Activated CD4-positive, alpha-beta memory T cell treated with anti-CD3 and anti-CD28 coated beads, Interleukin-2, amount 10 ng/mL, durations not matched to agents 7 days and 5 days (primary cell): ENCODE data around the gene KAZN. TPM values are rescaled to one million over a fixed set of nuclear protein-coding genes. Genes with fewer than 3 reads are reported as not detected.

Source experiments
- CTCF ChIA-PET: fragments of 350-600 bp; sonication (Branson Sonifier 250); formaldehyde crosslinking; loops from one replicate; lab custom pipeline; 2021; ENCODE audit warnings: antibody characterized with exemption, inconsistent platforms; lab: Charles Lee
- POLR2A ChIA-PET: fragments of 350-600 bp; sonication (Branson Sonifier 250); formaldehyde crosslinking; loops from one replicate; lab custom pipeline; 2021; ENCODE audit warnings: antibody characterized with exemption; lab: Charles Lee
- DNase-seq: peaks from one replicate; pipeline ENCODE4 v3.0.0-alpha.2; 2020
- H3K27ac Mint-ChIP-seq: one replicate; pipeline ENCODE4 v1.8.0; 2021; ENCODE audit warnings: mild to moderate bottlenecking, mixed read lengths
- H3K27me3 Mint-ChIP-seq: one replicate; pipeline ENCODE4 v1.8.0; 2021; ENCODE audit warnings: mixed read lengths
- H3K36me3 Mint-ChIP-seq: one replicate; pipeline ENCODE4 v1.8.0; 2021; ENCODE audit warnings: low read depth, mixed read lengths
- H3K4me1 Mint-ChIP-seq: one replicate; pipeline ENCODE4 v1.8.0; 2021; ENCODE audit warnings: mixed read lengths
- H3K4me3 Mint-ChIP-seq: one replicate; pipeline ENCODE4 v1.8.0; 2021; ENCODE audit warnings: mild to moderate bottlenecking, mixed read lengths
- H3K9me3 Mint-ChIP-seq: one replicate; pipeline ENCODE4 v1.8.0; 2021; ENCODE audit warnings: mixed read lengths
- total RNA-seq, 2 experiments: library from RNA; stranded (reverse); gene quantifications; one replicate each; pipeline ENCODE4 v1.2.3, GENCODE V29; 2021

KAZN gene
- total RNA-seq, 2 experiments from 2014 or later = 0.30 to 0.43 TPM

GRCh38 chr1:14849038-14849437, 250.6 kb downstream of the KAZN start:
- H3K9me3 Mint-ChIP-seq = peaks cover 5% of the 10 kb centered on the region
- no peaks in the 10 kb centered on the region for H3K27me3 Mint-ChIP-seq
- H3K27ac Mint-ChIP-seq = no peak overlapping the region
- POLR2A ChIA-PET = no interaction called here
- DNase-seq = no peak
- no peaks in the 10 kb centered on the region for H3K4me1 Mint-ChIP-seq
- no peaks in the 10 kb centered on the region for H3K36me3 Mint-ChIP-seq
- CTCF ChIA-PET = no interaction called here
- H3K4me3 Mint-ChIP-seq = no peak overlapping the region

GRCh38 chr1:14850563-14850962, 252.1 kb downstream of the KAZN start:
- Mint-ChIP-seq H3K27ac (no peak overlapping the region), H3K9me3 (no peaks in the 10 kb centered on the region), H3K4me3 (no peak overlapping the region), H3K36me3 (no peaks in the 10 kb centered on the region), H3K4me1 (no peaks in the 10 kb centered on the region), H3K27me3 (no peaks in the 10 kb centered on the region)
- CTCF ChIA-PET = no interaction called here
- POLR2A ChIA-PET = no interaction called here
- no peak for DNase-seq

DNA sequence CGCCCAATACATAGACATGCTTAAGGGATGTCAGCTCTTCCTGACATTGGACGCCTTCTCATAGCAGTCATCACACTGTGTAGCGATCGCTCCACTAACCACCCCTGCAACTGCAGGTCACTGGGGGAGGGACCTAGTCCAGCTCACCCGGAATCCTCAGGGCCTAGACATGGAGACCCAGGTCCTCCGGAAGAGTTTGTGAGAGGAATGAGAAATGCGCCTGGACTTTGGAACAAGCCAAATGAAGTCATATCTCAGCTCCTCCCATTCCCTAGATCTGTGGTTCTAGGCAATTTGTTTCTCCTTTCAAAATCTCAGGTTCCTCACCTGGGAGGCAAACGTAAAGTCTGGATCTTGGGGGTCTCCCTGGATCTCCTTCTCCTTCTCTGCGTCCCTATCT, 253.3 kb downstream of the KAZN start:
- H3K27me3 Mint-ChIP-seq = peaks cover 2% of the 10 kb centered on the region
- H3K9me3 Mint-ChIP-seq = no peaks in the 10 kb centered on the region
- no peaks in the 10 kb centered on the region for H3K36me3 Mint-ChIP-seq
- H3K4me1 Mint-ChIP-seq = no peaks in the 10 kb centered on the region
- CTCF ChIA-PET = no interaction called here
- DNase-seq = no peak
- no peak overlapping the region for H3K4me3 Mint-ChIP-seq
- H3K27ac Mint-ChIP-seq = no peak overlapping the region
- POLR2A ChIA-PET = no interaction called here

DNA sequence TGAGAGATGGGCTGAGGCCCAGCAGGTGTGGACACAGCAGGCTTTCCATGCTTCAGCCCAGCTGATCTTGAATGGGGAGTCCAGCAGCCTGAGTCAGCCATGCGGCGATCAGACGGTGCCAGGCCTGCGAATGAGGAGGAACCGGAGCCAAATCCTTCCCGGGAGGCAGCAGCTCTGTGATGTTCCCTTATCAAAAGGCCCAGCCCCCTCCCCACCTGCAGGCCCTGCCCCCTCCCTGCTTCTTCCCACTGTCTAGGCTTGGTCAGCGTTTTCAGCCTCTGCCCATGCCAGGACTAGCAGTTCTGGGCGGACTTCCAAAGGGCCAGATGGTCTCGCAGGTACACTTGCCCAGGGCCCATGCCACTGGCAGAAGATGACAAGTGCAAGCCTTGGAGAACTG, 253.8 kb downstream of the KAZN start:
- H3K4me3 Mint-ChIP-seq = no peak overlapping the region
- ChIA-PET POLR2A (no interaction called here), CTCF (no interaction called here)
- no peaks in the 10 kb centered on the region for H3K36me3 Mint-ChIP-seq
- no peak overlapping the region for H3K27ac Mint-ChIP-seq
- no peaks in the 10 kb centered on the region for H3K4me1 Mint-ChIP-seq
- peaks cover 3% of the 10 kb centered on the region for H3K27me3 Mint-ChIP-seq
- H3K9me3 Mint-ChIP-seq = no peaks in the 10 kb centered on the region
- DNase-seq = no peak

DNA sequence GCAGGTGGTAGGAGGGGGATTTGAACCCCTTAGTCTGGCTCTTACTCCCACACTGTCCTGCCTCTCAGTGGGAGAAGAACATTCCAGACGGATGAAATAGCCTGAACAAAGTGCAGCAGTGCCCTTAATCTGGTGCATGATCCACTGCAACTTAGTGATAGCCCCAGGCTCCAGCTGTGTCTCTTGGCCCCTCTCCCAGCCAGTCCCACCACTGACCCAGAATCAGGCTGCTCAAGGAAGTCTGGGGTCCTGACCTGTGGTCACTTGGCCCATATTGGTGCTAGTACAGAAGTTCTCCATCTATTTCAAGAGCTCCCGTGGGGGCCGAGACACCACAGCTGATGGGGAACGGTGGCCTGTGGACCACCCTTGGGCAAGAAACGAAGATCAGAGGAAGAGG, 255.0 kb downstream of the KAZN start:
- ChIA-PET CTCF (no interaction called here), POLR2A (no interaction called here)
- H3K27me3 Mint-ChIP-seq = peaks cover 3% of the 10 kb centered on the region
- no peak overlapping the region for H3K4me3 Mint-ChIP-seq
- H3K27ac Mint-ChIP-seq = no peak overlapping the region
- no peaks in the 10 kb centered on the region for H3K36me3 Mint-ChIP-seq
- no peaks in the 10 kb centered on the region for H3K4me1 Mint-ChIP-seq
- no peaks in the 10 kb centered on the region for H3K9me3 Mint-ChIP-seq
- no peak for DNase-seq

- H3K9me3 Mint-ChIP-seq = no peaks in the 10 kb centered on the region
- peaks cover 3% of the 10 kb centered on the region for H3K27me3 Mint-ChIP-seq
- DNase-seq = no peak
- POLR2A ChIA-PET = no interaction called here
- H3K27ac Mint-ChIP-seq = no peak overlapping the region
- no peak overlapping the region for H3K4me3 Mint-ChIP-seq
- H3K36me3 Mint-ChIP-seq = no peaks in the 10 kb centered on the region
- CTCF ChIA-PET = no interaction called here
- H3K4me1 Mint-ChIP-seq = no peaks in the 10 kb centered on the region
Measured at GRCh38 chr1:14855268-14855667, 256.8 kb downstream of the KAZN start.

- Mint-ChIP-seq H3K36me3 (no peaks in the 10 kb centered on the region), H3K27me3 (peaks cover 3% of the 10 kb centered on the region), H3K27ac (no peak overlapping the region), H3K9me3 (no peaks in the 10 kb centered on the region), H3K4me1 (no peaks in the 10 kb centered on the region), H3K4me3 (no peak overlapping the region)
- ChIA-PET POLR2A (no interaction called here), CTCF (no interaction called here)
- no peak for DNase-seq
Measured at GRCh38 chr1:14855801-14856200, 257.3 kb downstream of the KAZN start.

DNA sequence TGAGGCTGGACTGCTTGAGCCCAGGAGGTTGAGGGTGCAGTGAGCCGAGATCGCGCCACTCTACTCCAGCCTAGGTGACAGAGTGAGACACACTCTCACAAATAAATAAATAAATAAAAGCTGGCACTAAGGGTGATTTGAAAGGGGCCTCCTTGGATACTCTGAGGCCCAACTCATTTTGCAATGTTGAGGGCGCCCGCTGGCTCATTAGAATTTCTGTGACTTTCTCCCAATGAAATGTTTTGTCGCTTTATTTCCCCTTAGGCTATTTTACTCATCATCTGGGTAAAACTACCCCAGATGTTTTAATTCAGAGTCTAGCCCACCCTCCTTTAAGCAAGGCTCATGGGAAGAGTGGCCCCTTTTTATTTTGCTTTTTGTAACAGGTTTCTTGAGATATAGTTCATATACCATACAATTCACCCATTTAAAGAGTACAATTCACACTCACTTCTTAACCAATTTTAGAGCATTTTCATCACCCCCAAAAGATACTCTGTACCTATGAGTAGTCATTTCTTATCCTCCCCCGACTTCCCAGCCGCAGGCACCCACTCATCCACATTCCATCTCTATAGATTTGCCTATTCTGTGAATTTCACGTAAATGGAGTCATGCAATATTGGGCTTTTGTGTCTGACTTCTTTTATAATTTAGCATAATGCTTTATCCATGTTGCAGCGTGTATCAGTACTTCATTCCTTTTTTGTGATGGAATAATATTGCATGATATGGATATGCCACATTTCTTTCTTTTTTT, 259.1 kb downstream of the KAZN start:
- H3K4me3 Mint-ChIP-seq = no peak overlapping the region
- H3K27me3 Mint-ChIP-seq = peaks cover 3% of the 10 kb centered on the region
- ChIA-PET POLR2A (no interaction called here), CTCF (no interaction called here)
- H3K4me1 Mint-ChIP-seq = no peaks in the 10 kb centered on the region
- H3K36me3 Mint-ChIP-seq = no peaks in the 10 kb centered on the region
- no peaks in the 10 kb centered on the region for H3K9me3 Mint-ChIP-seq
- DNase-seq = no peak
- no peak overlapping the region for H3K27ac Mint-ChIP-seq

DNA sequence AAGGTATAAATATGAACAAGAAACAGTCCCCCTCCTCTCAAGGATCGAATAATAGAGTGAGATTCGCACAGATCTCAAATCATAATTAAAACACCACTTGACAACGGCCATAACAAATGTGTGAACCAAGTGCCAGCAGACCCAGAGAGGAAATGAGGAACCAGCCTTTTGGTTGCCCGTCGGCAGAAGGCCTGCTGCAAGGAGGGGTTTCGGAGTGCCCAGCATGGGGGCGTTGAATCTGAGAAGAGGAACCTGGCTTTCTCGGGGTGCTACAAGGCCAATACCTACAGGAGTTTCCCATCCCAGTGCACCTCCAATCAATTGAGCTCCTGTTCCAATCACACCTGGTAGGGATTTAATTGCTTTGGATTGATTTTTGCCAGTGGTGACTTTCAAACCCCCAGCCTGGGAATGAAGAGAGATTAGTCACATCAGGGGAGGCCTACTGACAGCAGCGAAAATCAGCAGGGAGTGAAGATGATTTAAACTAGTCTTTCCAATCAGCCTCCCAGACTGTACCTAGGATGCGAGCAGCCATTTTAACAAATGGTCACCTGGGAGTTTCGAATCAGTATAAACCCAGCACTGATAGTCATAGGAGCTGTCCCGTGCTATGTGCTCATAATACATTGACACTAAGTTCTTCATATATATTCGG, 263.8 kb downstream of the KAZN start:
- DNase-seq = no peak
- ChIA-PET POLR2A (no interaction called here), CTCF (no interaction called here)
- no peaks in the 10 kb centered on the region for H3K9me3 Mint-ChIP-seq
- H3K27me3 Mint-ChIP-seq = no peaks in the 10 kb centered on the region
- H3K36me3 Mint-ChIP-seq = no peaks in the 10 kb centered on the region
- no peak overlapping the region for H3K4me3 Mint-ChIP-seq
- H3K27ac Mint-ChIP-seq = no peak overlapping the region
- no peaks in the 10 kb centered on the region for H3K4me1 Mint-ChIP-seq

- POLR2A ChIA-PET = no interaction called here
- H3K4me1 Mint-ChIP-seq = no peaks in the 10 kb centered on the region
Measured at GRCh38 chr1:14865106-14865505, 266.6 kb downstream of the KAZN start.

DNA sequence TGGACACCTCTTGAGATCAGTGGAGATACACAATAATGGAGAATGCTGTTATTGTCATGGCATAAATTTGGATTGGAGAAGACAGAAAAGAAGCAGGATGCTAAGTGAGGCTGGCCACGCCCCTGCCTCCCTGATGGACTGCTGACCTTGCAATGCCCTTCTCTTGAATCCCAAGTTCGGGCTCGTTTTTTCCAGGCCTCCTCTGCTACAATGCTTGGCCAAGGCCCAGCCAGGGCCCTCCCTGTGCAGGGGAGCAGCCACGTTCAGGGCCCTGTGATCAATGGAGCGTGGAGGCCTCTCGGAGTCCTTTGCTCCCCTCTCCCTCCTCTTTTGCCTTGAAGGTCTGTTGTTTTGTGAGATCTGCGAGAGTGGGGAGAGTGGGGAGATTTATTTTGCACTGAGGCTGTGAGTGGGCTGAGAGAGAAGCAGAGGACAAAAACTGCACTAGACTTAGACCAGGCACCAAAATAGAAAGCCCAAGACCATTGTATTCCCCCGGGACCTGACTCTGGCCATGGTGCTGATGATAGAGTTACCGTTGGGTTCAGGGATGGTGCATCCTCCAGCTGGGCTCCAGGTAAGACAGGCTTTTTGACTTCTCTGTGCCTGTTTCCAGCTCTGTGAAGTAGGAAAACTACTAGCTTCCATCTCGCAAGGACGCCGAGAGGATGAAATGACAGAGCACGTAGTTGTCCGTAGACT, 268.6 kb downstream of the KAZN start:
- Mint-ChIP-seq H3K36me3 (no peaks in the 10 kb centered on the region), H3K4me1 (no peaks in the 10 kb centered on the region), H3K27ac (no peak overlapping the region), H3K9me3 (no peaks in the 10 kb centered on the region), H3K27me3 (no peaks in the 10 kb centered on the region), H3K4me3 (no peak overlapping the region)
- no peak for DNase-seq
- POLR2A ChIA-PET = no interaction called here
- CTCF ChIA-PET = no interaction called here

More at GRCh38 chr1:14865106-14865505, 266.6 kb downstream of the KAZN start:
- CTCF ChIA-PET = no interaction called here
- Mint-ChIP-seq H3K27me3 (no peaks in the 10 kb centered on the region), H3K36me3 (no peaks in the 10 kb centered on the region), H3K4me3 (no peak overlapping the region), H3K27ac (no peak overlapping the region), H3K9me3 (no peaks in the 10 kb centered on the region)
- DNase-seq = no peak

DNA sequence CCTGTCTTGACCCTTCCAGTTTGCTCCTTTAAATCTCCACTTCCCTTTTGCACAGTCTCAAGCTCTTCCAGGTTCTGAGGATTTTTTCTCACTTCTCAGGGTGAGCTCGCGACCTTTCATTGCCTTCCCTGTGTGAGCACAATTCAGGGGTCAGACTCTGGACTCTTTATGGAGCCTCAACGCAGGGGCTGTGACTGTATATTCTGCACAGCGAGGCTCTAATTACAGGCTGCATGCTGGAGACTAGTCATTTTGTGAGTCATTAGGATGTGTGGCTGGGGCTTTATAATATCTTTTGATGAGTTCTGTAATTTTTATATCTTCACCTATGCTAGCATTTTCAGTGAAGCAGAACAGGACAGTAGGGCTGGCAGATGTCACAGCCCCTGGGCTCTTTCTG, 270.7 kb downstream of the KAZN start:
- Mint-ChIP-seq H3K9me3 (no peaks in the 10 kb centered on the region), H3K36me3 (no peaks in the 10 kb centered on the region), H3K4me3 (no peak overlapping the region), H3K27ac (no peak overlapping the region), H3K4me1 (no peaks in the 10 kb centered on the region), H3K27me3 (no peaks in the 10 kb centered on the region)
- CTCF ChIA-PET = no interaction called here
- POLR2A ChIA-PET = no interaction called here
- no peak for DNase-seq

DNA sequence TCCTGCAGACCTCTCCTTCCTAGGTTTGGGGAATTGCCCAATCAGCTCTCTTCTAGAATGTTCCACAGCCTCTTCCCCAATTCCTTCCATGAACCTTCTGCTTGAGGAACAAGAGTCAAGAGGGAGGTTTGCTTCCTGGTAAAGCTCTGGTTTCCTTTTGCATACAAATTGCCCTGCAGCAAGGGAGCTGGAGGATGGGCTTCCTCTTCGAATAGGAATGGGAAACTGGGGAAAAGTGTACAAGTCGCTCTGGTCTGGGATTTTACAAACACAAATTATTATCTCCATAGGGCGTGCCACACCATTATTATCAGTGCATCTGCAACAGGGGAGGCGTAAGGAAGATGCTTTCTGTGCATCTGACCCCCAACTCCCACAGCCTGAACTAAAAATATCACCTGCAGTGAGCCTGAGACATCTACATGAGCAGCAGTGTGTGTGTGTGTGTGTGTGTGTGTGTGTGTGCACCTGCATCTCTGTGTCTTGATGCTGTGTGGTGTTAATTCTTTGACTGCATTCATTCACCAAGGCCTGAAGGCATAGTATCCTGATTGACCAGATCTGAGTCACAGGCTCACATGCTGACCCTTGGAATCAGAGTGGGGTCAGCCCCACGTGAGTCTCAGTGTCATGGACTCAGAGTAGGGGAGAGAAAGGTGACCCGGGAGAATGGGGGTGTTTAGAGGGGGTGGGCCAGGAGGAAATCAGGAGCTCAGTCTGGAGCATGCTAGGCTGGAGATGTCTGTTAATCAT, 272.9 kb downstream of the KAZN start:
- no peak for DNase-seq
- Mint-ChIP-seq H3K4me3 (no peak overlapping the region), H3K27me3 (peaks cover 3% of the 10 kb centered on the region), H3K9me3 (no peaks in the 10 kb centered on the region), H3K4me1 (no peaks in the 10 kb centered on the region), H3K36me3 (no peaks in the 10 kb centered on the region), H3K27ac (no peak overlapping the region)
- CTCF ChIA-PET = no interaction called here
- POLR2A ChIA-PET = no interaction called here
